ENCODE results near the gene CENPA.

GRCh38 chr2:26809211-26809610, 23.4 kb downstream of the CENPA start:
- TF ChIP-seq CTCF (IDR thresholded peaks at IDR 0.05) (no peak), USF2 (IDR thresholded peaks at IDR 0.05) (no peak)

All from A549 (cell line).